Endothelial cell of umbilical vein (primary cell): ENCODE data around the gene PRIMPOL. TPM values are rescaled to one million over a fixed set of nuclear protein-coding genes. Genes with fewer than 3 reads are reported as not detected.

ENCODE experiments used
- BruUV-seq: library from RNA; stranded (reverse); fragments of 400-500 nt; replicated peaks from 2 replicates; lab custom pipeline; 2021; lab: Mats Ljungman, UMichigan
- CTCF ChIA-PET: fragments of 300-600, 350-600 bp; sonication (Branson Sonifier 250); formaldehyde crosslinking; loops from one replicate; lab custom pipeline; 2021; ENCODE audit warnings: antibody characterized with exemption, inconsistent platforms; lab: Charles Lee
- POLR2A ChIA-PET: fragments of 300-600, 350-600 bp; sonication (Branson Sonifier 250); formaldehyde crosslinking; loops from one replicate; lab custom pipeline; 2021; ENCODE audit warnings: antibody characterized with exemption, inconsistent platforms; lab: Charles Lee
- DNase-seq: peaks from one replicate; pipeline ENCODE4 v3.0.0-alpha.2; 2011; ENCODE audit warnings: low read depth, low spot score
- FAIRE-seq: peaks from 2 replicates; lab custom pipeline; 2011; peaks lifted over from hg19 to GRCh38; lab: Jason Lieb, UNC
- H2AFZ ChIP-seq: 2 replicates; pipeline ENCODE4 v1.6.0; 2012; ENCODE audit warnings: low read depth, low read length, control low read depth, inconsistent platforms
- H3K27ac ChIP-seq: 2 replicates; pipeline ENCODE4 v1.5.1; 2011; ENCODE audit warnings: low read depth, mild to moderate bottlenecking, control low read depth, low read length, moderate library complexity; ENCODE audit not compliant: insufficient read depth
- H3K27me3 ChIP-seq, 2 experiments: 2 replicates each; pipeline versions ENCODE4 v1.6.0 to v1.6.1; 2011; ENCODE audit warnings: low read length in 2 of 2, mixed read lengths in 1 of 2; ENCODE audit not compliant: control insufficient read depth in 2 of 2, insufficient read depth in 2 of 2
- H3K36me3 ChIP-seq, 2 experiments: 2 replicates in 1 of 2; 3 replicates in 1 of 2; pipeline ENCODE4 v1.5.1; 2011; ENCODE audit warnings: low read length in 2 of 2, mild to moderate bottlenecking in 1 of 2, moderate library complexity in 1 of 2; ENCODE audit not compliant: control insufficient read depth in 2 of 2, insufficient read depth in 2 of 2; ENCODE audit errors: extremely low read depth in 1 of 2
- H3K4me1 ChIP-seq: 3 replicates; pipeline ENCODE4 v1.5.1; 2011; ENCODE audit warnings: mild to moderate bottlenecking, low read length; ENCODE audit not compliant: control insufficient read depth, insufficient read depth; ENCODE audit errors: extremely low read depth
- H3K4me2 ChIP-seq: 2 replicates; pipeline ENCODE4 v1.6.1; 2011; ENCODE audit warnings: low read length, control low read depth, mixed read lengths; ENCODE audit not compliant: insufficient read depth
- H3K4me3 ChIP-seq, 3 experiments: fragments of 200-600 bp in 1 of 3; sonication (generic), shearing (Covaris generic) in 1 of 3; replicated peaks in 1 of 3; 2 replicates each; pipeline ENCODE4 v1.5.1; 2011 to 2016; ENCODE audit warnings: control low read depth in 3 of 3, low read length in 3 of 3, mild to moderate bottlenecking in 2 of 3, inconsistent platforms in 1 of 3, low read depth in 1 of 3, moderate library complexity in 1 of 3; ENCODE audit not compliant: insufficient read depth in 1 of 3
- H3K79me2 ChIP-seq: 2 replicates; pipeline ENCODE4 v1.6.0; 2012; ENCODE audit warnings: low read length, inconsistent platforms; ENCODE audit not compliant: control insufficient read depth, insufficient read depth
- H3K9ac ChIP-seq: replicated peaks from 2 replicates; pipeline ENCODE3; 2011; ENCODE audit warnings: low read length, control low read depth; ENCODE audit not compliant: insufficient read depth; ENCODE audit errors: extremely low read depth
- H3K9me1 ChIP-seq: replicated peaks from 3 replicates; pipeline ENCODE4 v1.6.0; 2011; ENCODE audit warnings: mild to moderate bottlenecking, low read length; ENCODE audit not compliant: control insufficient read depth, insufficient read depth; ENCODE audit errors: extremely low read depth
- H3K9me3 ChIP-seq: replicated peaks from 2 replicates; pipeline ENCODE4 v1.5.1; 2012; ENCODE audit warnings: low read length, inconsistent platforms; ENCODE audit not compliant: control insufficient read depth, insufficient read depth
- H4K20me1 ChIP-seq: replicated peaks from 2 replicates; pipeline ENCODE3; 2011; ENCODE audit warnings: mild to moderate bottlenecking, low read length; ENCODE audit not compliant: control insufficient read depth, insufficient read depth; ENCODE audit errors: extremely low read depth
- EZH2 ChIP-seq: IDR thresholded peaks from 2 replicates; pipeline ENCODE4 v1.6.1; 2012; ENCODE audit warnings: borderline replicate concordance, low read depth, mild to moderate bottlenecking, moderate library complexity, low read length, inconsistent platforms; ENCODE audit not compliant: severe bottlenecking
- FOS ChIP-seq: IDR thresholded peaks from 2 replicates; pipeline ENCODE4 v1.6.1; 2011; ENCODE audit warnings: mild to moderate bottlenecking, low read length, moderate library complexity, borderline replicate concordance; ENCODE audit not compliant: insufficient read depth
- GATA2 ChIP-seq: IDR thresholded peaks from 2 replicates; pipeline ENCODE4 v1.7.0; 2011; ENCODE audit warnings: low read depth, mild to moderate bottlenecking, moderate library complexity, mixed read lengths, low read length; ENCODE audit not compliant: insufficient read length, insufficient read depth
- JUN ChIP-seq: IDR thresholded peaks from 2 replicates; pipeline ENCODE4 v1.6.1; 2011; ENCODE audit warnings: borderline replicate concordance, low read depth; ENCODE audit not compliant: insufficient read length, insufficient read depth
- MYC ChIP-seq: IDR thresholded peaks from one replicate; pipeline ENCODE4 v1.6.1; 2011; ENCODE audit warnings: mild to moderate bottlenecking, low read depth, low read length
- POLR2A ChIP-seq: IDR thresholded peaks from 2 replicates; pipeline ENCODE4 v1.6.1; 2012; ENCODE audit warnings: low read depth, mild to moderate bottlenecking, control low read depth, low read length
- POLR2AphosphoS5 ChIP-seq: IDR thresholded peaks from 2 replicates; pipeline ENCODE4 v1.6.1; 2012; ENCODE audit warnings: low read depth, mild to moderate bottlenecking, control low read depth, low read length, moderate library complexity; ENCODE audit not compliant: insufficient read depth
- dilution Hi-C: fragments of 300-500 bp; cut with MboI; formaldehyde crosslinking; loops from one replicate; pipeline ENCODE4 v1.15.0; 2019; ENCODE audit warnings: low sequenced_read_pairs; ENCODE audit not compliant: extremely low pct_ligation_motif_present
- intact Hi-C: fragments of 100-400 bp; cut with micrococcal nuclease; formaldehyde crosslinking; loops from one replicate; pipeline ENCODE4 v1.10.0; 2022
- polyA plus RNA-seq, 4 experiments: library from polyadenylated mRNA; depleted of rRNA in 3 of 4; stranded (reverse) in 3 of 4; unstranded in 1 of 4; fragments of >200 nt; gene quantifications; 2 replicates each; pipeline versions ENCODE4 v1.2.1 to v1.2.3, GENCODE V29; 2011 to 2012; ENCODE audit warnings: missing spikeins in 1 of 4
- total RNA-seq: library from RNA; stranded (reverse); gene quantifications from 2 replicates; pipeline ENCODE4 v1.2.3, GENCODE V29; 2021
- TF ChIP-seq, protein P1 (sequence below), 2 donors: IDR thresholded peaks; 1 replicate in 1 of 2; 2 replicates in 1 of 2; pipeline ENCODE4 v1.5.1; 2011; ENCODE audit warnings: low read length in 2 of 2, mild to moderate bottlenecking in 2 of 2, moderate library complexity in 2 of 2, control low read depth in 1 of 2, inconsistent platforms in 1 of 2, low read depth in 1 of 2; ENCODE audit not compliant: insufficient read depth in 1 of 2; ENCODE audit errors: extremely low read depth in 1 of 2
- TF ChIP-seq, protein P2 (sequence below): IDR thresholded peaks from 2 replicates; pipeline ENCODE4 v1.6.1; 2011; ENCODE audit not compliant: insufficient read depth, insufficient read length

PRIMPOL gene
- total and polyA plus RNA-seq, 2 donors (not counting 3 experiments of a cell fraction or from before 2014, with no cell fraction given) = 5.9 to 11.1 TPM

DNA sequence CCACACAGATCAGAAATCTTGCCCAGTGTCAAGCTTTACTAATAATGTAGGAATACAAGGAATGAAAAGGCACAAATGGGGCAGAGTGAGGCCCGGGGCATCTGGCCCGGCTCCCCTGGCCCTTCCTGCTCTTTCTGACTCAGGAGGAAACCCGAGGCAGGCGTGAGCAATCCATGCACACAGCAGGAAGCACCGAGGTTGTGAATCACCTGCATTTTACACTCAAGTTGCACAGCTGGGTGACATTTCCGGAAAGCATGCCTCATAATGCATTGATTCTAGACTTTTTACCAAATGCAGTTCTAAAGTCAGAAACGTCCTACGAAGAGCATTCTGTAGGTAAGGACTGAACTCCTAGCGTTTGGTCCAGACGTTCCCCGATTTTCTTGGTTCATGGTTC, 38.9 kb downstream of the PRIMPOL start:
- peak; percentile 93 for DNase-seq
- Histone ChIP-seq H3K4me1 (peaks cover 18% of the 10 kb centered on the region), H3K9me1 (no peaks in the 10 kb centered on the region), H3K27me3 (no peaks in the 10 kb centered on the region), H2AFZ (no peak overlapping the region), H3K4me3 (no peak overlapping the region), H4K20me1 (no peaks in the 10 kb centered on the region), H3K27ac (peak overlapping the region; percentile 77), H3K4me2 (peak overlapping the region; percentile 41), H3K9me3 (no peaks in the 10 kb centered on the region), H3K9ac (peak overlapping the region; percentile 53), H3K36me3 (peaks cover 0 to 2% of the 10 kb centered on the region in 2 experiments), H3K79me2 (no peaks in the 10 kb centered on the region)
- FAIRE-seq = peak; percentile 96
- ChIA-PET CTCF (interaction anchor here (1.0 to 1.9 kb wide), 6 partner anchors 20 to 424 kb away, joined by 3 to 6 read pairs (median 4); partner anchors contain the start of gene CENPU), POLR2A (interaction anchor here (0.6 kb wide), 1 partner anchor 39 kb away, joined by 3 read pairs; the partner anchor contains the start of genes CASP3 and PRIMPOL)
- intact Hi-C loops (loop anchor here (1.0 kb wide), 6 partner anchors 39 to 424 kb away; partner anchors contain the start of genes CASP3, CENPU, IRF2 and PRIMPOL), dilution Hi-C loops (no loop called here)
- peak; percentile 94 for TF ChIP-seq JUN
- TF ChIP-seq POLR2A = peak; percentile 54
- TF ChIP-seq, protein P1, sequence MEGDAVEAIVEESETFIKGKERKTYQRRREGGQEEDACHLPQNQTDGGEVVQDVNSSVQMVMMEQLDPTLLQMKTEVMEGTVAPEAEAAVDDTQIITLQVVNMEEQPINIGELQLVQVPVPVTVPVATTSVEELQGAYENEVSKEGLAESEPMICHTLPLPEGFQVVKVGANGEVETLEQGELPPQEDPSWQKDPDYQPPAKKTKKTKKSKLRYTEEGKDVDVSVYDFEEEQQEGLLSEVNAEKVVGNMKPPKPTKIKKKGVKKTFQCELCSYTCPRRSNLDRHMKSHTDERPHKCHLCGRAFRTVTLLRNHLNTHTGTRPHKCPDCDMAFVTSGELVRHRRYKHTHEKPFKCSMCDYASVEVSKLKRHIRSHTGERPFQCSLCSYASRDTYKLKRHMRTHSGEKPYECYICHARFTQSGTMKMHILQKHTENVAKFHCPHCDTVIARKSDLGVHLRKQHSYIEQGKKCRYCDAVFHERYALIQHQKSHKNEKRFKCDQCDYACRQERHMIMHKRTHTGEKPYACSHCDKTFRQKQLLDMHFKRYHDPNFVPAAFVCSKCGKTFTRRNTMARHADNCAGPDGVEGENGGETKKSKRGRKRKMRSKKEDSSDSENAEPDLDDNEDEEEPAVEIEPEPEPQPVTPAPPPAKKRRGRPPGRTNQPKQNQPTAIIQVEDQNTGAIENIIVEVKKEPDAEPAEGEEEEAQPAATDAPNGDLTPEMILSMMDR (IDR thresholded peaks at IDR 0.05; ENCODE audit: extremely low read depth in 1 of 2, insufficient read depth in 1 of 2, low read depth in 1 of 2, low read length in 2 of 2) = no peak
- TF ChIP-seq FOS = peak; percentile 100
- TF ChIP-seq, protein P2, sequence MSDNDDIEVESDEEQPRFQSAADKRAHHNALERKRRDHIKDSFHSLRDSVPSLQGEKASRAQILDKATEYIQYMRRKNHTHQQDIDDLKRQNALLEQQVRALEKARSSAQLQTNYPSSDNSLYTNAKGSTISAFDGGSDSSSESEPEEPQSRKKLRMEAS = peak; percentile 31
- peak; percentile 73 for TF ChIP-seq MYC
- peak; percentile 98 for TF ChIP-seq POLR2AphosphoS5
- no peak for TF ChIP-seq EZH2
- peak; percentile 67 for TF ChIP-seq GATA2
- no TSS peak for BruUV-seq
